Stomach (tissue), 4 donors: ENCODE results near the gene VILL.

Experiments used
- CTCF ChIP-seq, 7 experiments: fragments of 450-650 bp in 4 of 7; fragments of 200-600 bp in 3 of 7; sonication (generic) in 3 of 7; IDR thresholded peaks; one replicate each; pipeline ENCODE4 v1.5.1; 2016 to 2019; ENCODE audit warnings: antibody characterized with exemption in 7 of 7, control low read depth in 2 of 7, mild to moderate bottlenecking in 1 of 7
- EP300 ChIP-seq: sonication (generic); formaldehyde crosslinking; IDR thresholded peaks from one replicate; pipeline ENCODE4 v1.6.1; 2017; ENCODE audit warnings: antibody characterized with exemption
- POLR2A ChIP-seq, 4 donors: fragments of 450-650 bp; IDR thresholded peaks; one replicate each; pipeline ENCODE4 v1.6.1; 2016; ENCODE audit warnings: antibody characterized with exemption in 4 of 4, control low read depth in 2 of 4, mild to moderate bottlenecking in 1 of 4, moderate library complexity in 1 of 4
- POLR2AphosphoS5 ChIP-seq, 3 donors: sonication (generic); formaldehyde crosslinking; IDR thresholded peaks; one replicate each; pipeline ENCODE4 v1.6.1; 2016; ENCODE audit warnings: antibody characterized with exemption in 3 of 3

- TF ChIP-seq POLR2AphosphoS5 (IDR thresholded peaks at IDR 0.05): no peak
- no peak for TF ChIP-seq CTCF (IDR thresholded peaks at IDR 0.05)
- no peak for TF ChIP-seq POLR2A (IDR thresholded peaks at IDR 0.05)
- no peak for TF ChIP-seq EP300
These were observed 44.6 kb upstream of the VILL start for GRCh38 chr3:37945807-37946530.
